H9 (cell line): Measurements from ENCODE around the gene CEP162. TPM values are rescaled to one million over a fixed set of nuclear protein-coding genes. Genes with fewer than 3 reads are reported as not detected.

Experiments
- DNase-seq: peaks from one replicate; pipeline ENCODE4 v3.0.0-alpha.2; 2017
- H2AFZ ChIP-seq: one replicate; pipeline ENCODE4 v1.6.1; 2013; ENCODE audit warnings: mild to moderate bottlenecking, low read length, control low read depth, moderate library complexity
- H2AK5ac ChIP-seq: 2 replicates; pipeline ENCODE4 v1.6.1; 2013; ENCODE audit warnings: low read length, control low read depth, mixed read lengths; ENCODE audit not compliant: insufficient read length
- H2BK120ac ChIP-seq: one replicate; pipeline ENCODE4 v1.6.1; 2013; ENCODE audit warnings: low read depth, mild to moderate bottlenecking, low read length, control low read depth, inconsistent platforms; ENCODE audit not compliant: poor library complexity, severe bottlenecking
- H2BK12ac ChIP-seq: 2 replicates; pipeline ENCODE4 v1.6.1; 2013; ENCODE audit warnings: low read length, control low read depth, mixed read lengths, low read depth; ENCODE audit not compliant: insufficient read length
- H2BK15ac ChIP-seq: 2 replicates; pipeline ENCODE4 v1.6.1; 2013; ENCODE audit warnings: low read depth, low read length, control low read depth
- H2BK20ac ChIP-seq: one replicate; pipeline ENCODE4 v1.6.1; 2013; ENCODE audit warnings: low read depth, mild to moderate bottlenecking, low read length, control low read depth, inconsistent platforms; ENCODE audit not compliant: poor library complexity, severe bottlenecking
- H2BK5ac ChIP-seq: 2 replicates; pipeline ENCODE4 v1.6.1; 2013; ENCODE audit warnings: low read length, control low read depth, mixed read lengths; ENCODE audit not compliant: insufficient read length
- H3K14ac ChIP-seq: 2 replicates; pipeline ENCODE4 v1.6.1; 2013; ENCODE audit warnings: low read length, control low read depth; ENCODE audit not compliant: insufficient read depth
- H3K18ac ChIP-seq: 2 replicates; pipeline ENCODE4 v1.6.1; 2013; ENCODE audit warnings: low read depth, mild to moderate bottlenecking, mixed read lengths, low read length, control low read depth; ENCODE audit not compliant: insufficient read length
- H3K23ac ChIP-seq: 2 replicates; pipeline ENCODE4 v1.6.1; 2013; ENCODE audit warnings: low read length, control low read depth, mixed read lengths, low read depth; ENCODE audit not compliant: insufficient read length
- H3K23me2 ChIP-seq: 2 replicates; pipeline ENCODE4 v1.6.1; 2013; ENCODE audit warnings: low read depth, mild to moderate bottlenecking, mixed read lengths, low read length, control low read depth; ENCODE audit not compliant: insufficient read length, poor library complexity, severe bottlenecking
- H3K27ac ChIP-seq: 2 replicates; pipeline ENCODE4 v1.5.1; 2013; ENCODE audit warnings: low read length, control low read depth, mixed read lengths, low read depth; ENCODE audit not compliant: insufficient read length
- H3K27me3 ChIP-seq: 2 replicates; pipeline ENCODE4 v1.6.1; 2013; ENCODE audit warnings: low read length, control low read depth, inconsistent platforms; ENCODE audit not compliant: insufficient read depth
- H3K4ac ChIP-seq: 2 replicates; pipeline ENCODE4 v1.6.1; 2013; ENCODE audit warnings: low read depth, mild to moderate bottlenecking, control low read depth, inconsistent platforms, low read length, moderate library complexity
- H3K4me1 ChIP-seq: 2 replicates; pipeline ENCODE4 v1.6.1; 2013; ENCODE audit warnings: low read length, control low read depth, inconsistent platforms; ENCODE audit not compliant: insufficient read depth
- H3K4me2 ChIP-seq: 2 replicates; pipeline ENCODE4 v1.6.1; 2013; ENCODE audit warnings: low read length, control low read depth, mixed read lengths; ENCODE audit not compliant: insufficient read length, insufficient read depth
- H3K56ac ChIP-seq: 2 replicates; pipeline ENCODE4 v1.6.1; 2013; ENCODE audit warnings: low read depth, mild to moderate bottlenecking, mixed read lengths, low read length, control low read depth; ENCODE audit not compliant: insufficient read length
- H3K79me1 ChIP-seq: 2 replicates; pipeline ENCODE4 v1.6.1; 2013; ENCODE audit warnings: low read depth, mild to moderate bottlenecking, moderate library complexity, low read length, control low read depth, inconsistent platforms; ENCODE audit not compliant: insufficient read depth, poor library complexity, severe bottlenecking
- H3K79me2 ChIP-seq: 2 replicates; pipeline ENCODE4 v1.6.1; 2013; ENCODE audit warnings: low read length, control low read depth, inconsistent platforms; ENCODE audit not compliant: insufficient read depth
- H3K9ac ChIP-seq: 2 replicates; pipeline ENCODE4 v1.6.1; 2013; ENCODE audit warnings: low read length, control low read depth, mixed read lengths; ENCODE audit not compliant: insufficient read length; ENCODE audit errors: extremely low read depth
- H3K9me3 ChIP-seq: one replicate; pipeline ENCODE4 v1.6.1; 2013; ENCODE audit warnings: low read depth, low read length, inconsistent platforms; ENCODE audit not compliant: control insufficient read depth
- H3T11ph ChIP-seq: one replicate; pipeline ENCODE4 v1.6.1; 2013; ENCODE audit warnings: mild to moderate bottlenecking, low read length, control low read depth, inconsistent platforms
- H4K20me1 ChIP-seq: one replicate; pipeline ENCODE4 v1.6.1; 2013; ENCODE audit not compliant: control insufficient read depth, insufficient read length, insufficient read depth
- H4K5ac ChIP-seq: 2 replicates; pipeline ENCODE4 v1.6.1; 2013; ENCODE audit warnings: low read depth, mild to moderate bottlenecking, mixed read lengths, low read length, control low read depth; ENCODE audit not compliant: insufficient read length
- H4K8ac ChIP-seq: replicated peaks from 2 replicates; pipeline ENCODE4 v1.6.1; 2013; ENCODE audit warnings: low read length, control low read depth, mixed read lengths, low read depth; ENCODE audit not compliant: insufficient read length
- H4K91ac ChIP-seq: 2 replicates; pipeline ENCODE4 v1.6.1; 2013; ENCODE audit warnings: low read depth, mild to moderate bottlenecking, moderate library complexity, mixed read lengths, low read length, control low read depth; ENCODE audit not compliant: insufficient read length
- H3K27ac Mint-ChIP-seq, 3 experiments: 2 replicates in 2 of 3; 3 replicates in 1 of 3; pipeline ENCODE4 v1.8.0; 2020 to 2021; ENCODE audit warnings: mixed read lengths in 3 of 3, mild to moderate bottlenecking in 1 of 3, moderate library complexity in 1 of 3
- H3K27me3 Mint-ChIP-seq: 2 replicates; pipeline ENCODE4 v1.8.0; 2021; ENCODE audit warnings: low read depth, mild to moderate bottlenecking, moderate library complexity, mixed read lengths
- H3K36me3 Mint-ChIP-seq, 3 experiments: 2 replicates in 2 of 3; 3 replicates in 1 of 3; pipeline ENCODE4 v1.8.0; 2020 to 2021; ENCODE audit warnings: low read depth in 3 of 3, mixed read lengths in 3 of 3; ENCODE audit not compliant: insufficient read depth in 1 of 3
- H3K4me1 Mint-ChIP-seq, 2 experiments: 2 replicates each; pipeline ENCODE4 v1.8.0; 2020; ENCODE audit warnings: mixed read lengths in 2 of 2
- H3K4me3 Mint-ChIP-seq, 2 experiments: 2 replicates in 1 of 2; 3 replicates in 1 of 2; pipeline ENCODE4 v1.8.0; 2020 to 2021; ENCODE audit warnings: mild to moderate bottlenecking in 2 of 2, mixed read lengths in 2 of 2, moderate library complexity in 1 of 2
- H3K9me3 Mint-ChIP-seq, 2 experiments: 2 replicates in 1 of 2; 3 replicates in 1 of 2; pipeline ENCODE4 v1.8.0; 2020; ENCODE audit warnings: mild to moderate bottlenecking in 2 of 2, mixed read lengths in 2 of 2, moderate library complexity in 1 of 2
- CTCF ChIP-seq: fragments of 200-600 bp; sonication (generic); conservative IDR thresholded peaks from 3 replicates; pipeline ENCODE4 v1.8.0; 2021; ENCODE audit warnings: antibody characterized with exemption, mild to moderate bottlenecking
- WGBS: extraction: QIAGEN DNeasy Blood & Tissue Kit; methylation state at CpG from one replicate; pipeline ENCODE4 v1.1.7; 2013; ENCODE audit warnings: missing lambda C conversion rate, low lambda C conversion rate, mixed read lengths; ENCODE audit not compliant: insufficient read length; ENCODE audit errors: extremely low coverage; 5-methylcytosine and 5-hydroxymethylcytosine counted together
- total RNA-seq: library from RNA; stranded (reverse); gene quantifications from 2 replicates; pipeline ENCODE4 v1.2.1, GENCODE V29; 2021

Gene CEP162
- total RNA-seq, 1 experiment from 2014 or later = 11.5 TPM

- Histone ChIP-seq H3K4me1 (no peaks in the 10 kb centered on the region), H3K23me2 (no peaks in the 10 kb centered on the region), H2BK120ac (no peak overlapping the region), H3K27me3 (no peaks in the 10 kb centered on the region), H2BK15ac (no peak overlapping the region), H2BK20ac (no peak overlapping the region), H3K4ac (no peak overlapping the region), H3K27ac (no peak overlapping the region), H4K5ac (no peak overlapping the region), H2AK5ac (no peak overlapping the region), H3K9me3 (no peaks in the 10 kb centered on the region), H2BK12ac (no peak overlapping the region), H4K91ac (no peak overlapping the region), H3K14ac (no peak overlapping the region), H2BK5ac (no peak overlapping the region), H3K56ac (no peak overlapping the region), H3K4me2 (no peak overlapping the region), H3K23ac (no peak overlapping the region), H4K20me1 (no peaks in the 10 kb centered on the region), H3K9ac (no peak overlapping the region), H3K18ac (no peak overlapping the region), H3K79me1 (no peaks in the 10 kb centered on the region), H3K79me2 (no peaks in the 10 kb centered on the region), H4K8ac (no peak overlapping the region), H2AFZ (no peak overlapping the region), H3T11ph (no peak overlapping the region)
- Mint-ChIP-seq H3K36me3 (peaks cover 18 to 25% (median 23%) of the 10 kb centered on the region in 3 experiments; a peak in 6 of 7 replicates), H3K4me1 (peaks cover 0 to 2% of the 10 kb centered on the region in 2 experiments; a peak in 2 of 4 replicates), H3K27ac (no peak overlapping the region), H3K9me3 (peaks cover 0 to 3% of the 10 kb centered on the region in 2 experiments; a peak in 1 of 5 replicates), H3K4me3 (no peak overlapping the region), H3K27me3 (no peaks in the 10 kb centered on the region)
- TF ChIP-seq CTCF = no peak
- WGBS = no CpG with 5 or more reads among the region's 2 CpGs
- no peak for DNase-seq
Measured at GRCh38 chr6:84123186-84123585, 104.3 kb downstream of the CEP162 start.
